MM.1S (cell line): ENCODE results near the gene SLX9.

ENCODE experiments used
- DNase-seq: peaks from one replicate; pipeline ENCODE4 v3.0.0-alpha.2; 2015
- H2AFZ ChIP-seq: fragments of 300-600 bp; sonication (generic); 2 replicates; pipeline ENCODE4 v1.6.0; 2016; ENCODE audit warnings: antibody characterized with exemption, low read length
- H3F3A ChIP-seq: fragments of 300-600 bp; sonication (generic); 2 replicates; pipeline ENCODE4 v1.6.1; 2016; ENCODE audit warnings: mild to moderate bottlenecking, antibody characterized with exemption, low read length, moderate library complexity, mixed read lengths; ENCODE audit not compliant: insufficient read depth
- H3K27ac ChIP-seq: fragments of 300-600 bp; sonication (generic); 2 replicates; pipeline ENCODE4 v1.5.1; 2016; ENCODE audit warnings: mild to moderate bottlenecking, low read length
- H3K27me3 ChIP-seq: fragments of 300-600 bp; sonication (generic); replicated peaks from 2 replicates; pipeline ENCODE4 v1.6.0; 2016; ENCODE audit warnings: low read length; ENCODE audit not compliant: insufficient read depth
- H3K36me3 ChIP-seq: fragments of 300-600 bp; sonication (generic); replicated peaks from 2 replicates; pipeline ENCODE4 v1.6.1; 2016; ENCODE audit warnings: mild to moderate bottlenecking, low read length, mixed read lengths; ENCODE audit not compliant: insufficient read depth
- H3K4me1 ChIP-seq: fragments of 300-600 bp; sonication (generic); 2 replicates; pipeline ENCODE4 v1.6.1; 2016; ENCODE audit warnings: low read length, mixed read lengths
- H3K4me2 ChIP-seq: fragments of 300-600 bp; sonication (generic); 2 replicates; pipeline ENCODE4 v1.6.0; 2016; ENCODE audit warnings: low read depth, low read length
- H3K4me3 ChIP-seq: fragments of 300-600 bp; sonication (generic); 2 replicates; pipeline ENCODE4 v1.5.1; 2016; ENCODE audit warnings: low read length, mixed read lengths
- H3K79me2 ChIP-seq: fragments of 300-600 bp; sonication (generic); 2 replicates; pipeline ENCODE4 v1.6.1; 2016; ENCODE audit warnings: mixed run types, low read length, mixed read lengths
- H3K9ac ChIP-seq: fragments of 300-600 bp; sonication (generic); 2 replicates; pipeline ENCODE4 v1.6.1; 2016; ENCODE audit warnings: low read length, mixed read lengths
- H3K9me2 ChIP-seq: fragments of 300-600 bp; sonication (generic); replicated peaks from 2 replicates; pipeline ENCODE4 v1.6.1; 2016; ENCODE audit warnings: mild to moderate bottlenecking, low read length, mixed read lengths; ENCODE audit not compliant: insufficient read depth
- H3K9me3 ChIP-seq: fragments of 300-600 bp; sonication (generic); replicated peaks from 2 replicates; pipeline ENCODE4 v1.6.1; 2016; ENCODE audit warnings: mild to moderate bottlenecking, low read length, mixed read lengths; ENCODE audit not compliant: insufficient read depth
- H4K20me1 ChIP-seq: fragments of 300-600 bp; sonication (generic); 2 replicates; pipeline ENCODE4 v1.6.1; 2016; ENCODE audit warnings: mild to moderate bottlenecking, low read length, moderate library complexity, mixed read lengths; ENCODE audit not compliant: insufficient read depth
- CTCF ChIP-seq: fragments of 300-600 bp; sonication (generic); IDR thresholded peaks from 2 replicates; pipeline ENCODE4 v1.5.1; 2016; ENCODE audit warnings: antibody characterized with exemption, low read length, mixed read lengths
- EZH2 ChIP-seq: fragments of 300-600 bp; sonication (generic); optimal IDR thresholded peaks from 2 replicates; pipeline ENCODE3; 2017; ENCODE audit warnings: low read depth, mild to moderate bottlenecking, antibody characterized with exemption, low read length, mixed read lengths
- EZH2phosphoT487 ChIP-seq: fragments of 300-600 bp; sonication (generic); IDR thresholded peaks from 2 replicates; pipeline ENCODE4 v1.6.1; 2018; ENCODE audit warnings: antibody characterized with exemption, low read length

Gene SLX9

GRCh38 chr21:44910229-44911067, 29.4 kb upstream of the SLX9 start:
- Histone ChIP-seq H3K9me2 (no peaks in the 10 kb centered on the region), H3K9me3 (no peaks in the 10 kb centered on the region), H2AFZ (no peak overlapping the region), H3K79me2 (no peaks in the 10 kb centered on the region), H3K4me3 (no peak overlapping the region), H3K9ac (no peak overlapping the region), H3K4me1 (no peaks in the 10 kb centered on the region), H3K27ac (no peak overlapping the region), H3K27me3 (peaks cover 94% of the 10 kb centered on the region), H3F3A (no peaks in the 10 kb centered on the region), H3K36me3 (no peaks in the 10 kb centered on the region), H3K4me2 (no peak overlapping the region), H4K20me1 (no peaks in the 10 kb centered on the region; the same call in 1 of the 2 replicates)
- no peak for DNase-seq
- no peak for TF ChIP-seq EZH2
- no peak for TF ChIP-seq CTCF
- TF ChIP-seq EZH2phosphoT487 = no peak

GRCh38 chr21:44911068-44911383, 28.8 kb upstream of the SLX9 start:
- Histone ChIP-seq H3K4me1 (no peaks in the 10 kb centered on the region), H3K4me3 (no peak overlapping the region), H4K20me1 (no peaks in the 10 kb centered on the region; the same call in 1 of the 2 replicates), H3K36me3 (no peaks in the 10 kb centered on the region), H3K27ac (no peak overlapping the region), H3K9me2 (no peaks in the 10 kb centered on the region), H3K9ac (no peak overlapping the region), H3K79me2 (no peaks in the 10 kb centered on the region), H3K27me3 (peaks cover 94% of the 10 kb centered on the region), H3K4me2 (no peak overlapping the region), H2AFZ (no peak overlapping the region), H3K9me3 (no peaks in the 10 kb centered on the region), H3F3A (no peaks in the 10 kb centered on the region)
- no peak for TF ChIP-seq CTCF
- TF ChIP-seq EZH2phosphoT487 = no peak
- no peak for TF ChIP-seq EZH2
- no peak for DNase-seq

- H3K9ac ChIP-seq = no peak overlapping the region
- no peak for DNase-seq
- H2AFZ ChIP-seq = no peak overlapping the region
- no peaks in the 10 kb centered on the region for H3K9me3 ChIP-seq
- no peak overlapping the region for H3K27ac ChIP-seq
- H3K4me3 ChIP-seq = no peak overlapping the region
- no peaks in the 10 kb centered on the region for H3K9me2 ChIP-seq
- no peak overlapping the region for H3K4me2 ChIP-seq
- no peaks in the 10 kb centered on the region for H3F3A ChIP-seq
- H3K27me3 ChIP-seq = peaks cover 94% of the 10 kb centered on the region
- no peaks in the 10 kb centered on the region for H3K36me3 ChIP-seq
- TF ChIP-seq CTCF (peak; percentile 57), EZH2phosphoT487 (no peak)
- no peaks in the 10 kb centered on the region; the same call in 1 of the 2 replicates for H4K20me1 ChIP-seq
- no peaks in the 10 kb centered on the region for H3K79me2 ChIP-seq
- H3K4me1 ChIP-seq = no peaks in the 10 kb centered on the region
Observed at GRCh38 chr21:44911384-44912157, 28.3 kb upstream of the SLX9 start.
